ENCODE measurements around the gene RTRAF. TPM values are rescaled to one million over a fixed set of nuclear protein-coding genes. Genes with fewer than 3 reads are reported as not detected.

The RTRAF gene
- total and polyA plus RNA-seq, 10 of the 15 experiments (the other 5 are each of a cell fraction or from before 2014, with no cell fraction given), result 248 to 540 (median 368) TPM

DNA sequence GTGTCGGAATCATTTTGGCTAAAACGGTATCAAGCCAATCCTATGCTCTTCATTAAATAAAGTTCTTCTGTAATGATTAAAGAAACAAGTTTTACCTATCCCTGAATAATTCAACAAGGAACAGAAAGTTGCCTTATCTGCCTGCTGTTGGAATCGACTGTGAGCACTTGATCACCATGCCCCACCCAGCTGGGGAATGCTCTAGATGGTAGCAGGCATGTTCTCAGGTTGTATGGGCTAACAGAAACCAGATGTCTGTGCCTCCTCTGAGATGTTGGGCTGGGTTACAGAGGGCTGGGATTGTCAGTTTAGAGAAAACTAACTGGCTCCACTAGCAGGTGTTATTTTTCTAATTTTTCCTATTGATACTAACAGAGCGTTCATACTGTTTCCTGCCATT is 28.9 kb downstream of the RTRAF start:
- Histone ChIP-seq H3K9ac (ENCODE audit: control insufficient read depth, insufficient read depth, low read length) (no peak overlapping the region), H3K4me2 (ENCODE audit: control insufficient read depth, insufficient read depth) (no peak overlapping the region), H3K27ac (ENCODE audit: control insufficient read depth, insufficient read depth) (no peak overlapping the region), H3K79me2 (ENCODE audit: control insufficient read depth, insufficient read depth, low read length) (no peaks in the 10 kb centered on the region), H3K36me3 (ENCODE audit: control insufficient read depth in 2 of 2, insufficient read depth in 2 of 2, low read length in 1 of 2) (no peaks in the 10 kb centered on the region), H3K4me1 (ENCODE audit: control insufficient read depth, insufficient read depth, low read length) (peaks cover 12% of the 10 kb centered on the region), H3K4me3 (no peak overlapping the region), H4K20me1 (ENCODE audit: control insufficient read depth, insufficient read depth) (no peaks in the 10 kb centered on the region), H3K9me3 (replicated peaks; ENCODE audit: control insufficient read depth, insufficient read depth, low read length) (no peaks in the 10 kb centered on the region), H2AFZ (ENCODE audit: control insufficient read depth, low read depth, low read length) (no peak overlapping the region), H3K27me3 (replicated peaks in 1 of 2; ENCODE audit: control insufficient read depth in 2 of 2, insufficient read depth in 2 of 2, low read length in 1 of 2) (no peaks in the 10 kb centered on the region)
- BruUV-seq (replicated peaks), result no TSS peak
- ChIA-PET POLR2A (no interaction called here), RAD21 (ENCODE audit: unreplicated experiment) (no interaction called here), SMC1A (ENCODE audit: uncharacterized antibody, unreplicated experiment) (no interaction called here), CTCF (interaction anchor here (1.3 to 1.4 kb wide), 2 partner anchors 9 to 24 kb away, joined by 3 read pairs; no protein-coding TSS in a partner anchor)
- ATAC-seq (no peak), DNase-seq (ENCODE audit: low read depth, low spot score) (no peak), FAIRE-seq (no peak)
- intact Hi-C loops (cut with micrococcal nuclease; ENCODE audit: unreplicated experiment) (no loop called here), in situ Hi-C loops (cut with MboI) (no loop called here)
- 81% methylated on average over 4 of the region's 4 CpGs for WGBS (ENCODE audit: insufficient coverage, insufficient replicate concordance, low lambda C conversion rate, missing lambda C conversion rate)
- no peak for TF ChIP-seq ZNF207 (IDR thresholded peaks at IDR 0.05; ENCODE audit: borderline replicate concordance)
- no peak for TF ChIP-seq HDGF (IDR thresholded peaks at IDR 0.05)
- TF ChIP-seq, protein P1, sequence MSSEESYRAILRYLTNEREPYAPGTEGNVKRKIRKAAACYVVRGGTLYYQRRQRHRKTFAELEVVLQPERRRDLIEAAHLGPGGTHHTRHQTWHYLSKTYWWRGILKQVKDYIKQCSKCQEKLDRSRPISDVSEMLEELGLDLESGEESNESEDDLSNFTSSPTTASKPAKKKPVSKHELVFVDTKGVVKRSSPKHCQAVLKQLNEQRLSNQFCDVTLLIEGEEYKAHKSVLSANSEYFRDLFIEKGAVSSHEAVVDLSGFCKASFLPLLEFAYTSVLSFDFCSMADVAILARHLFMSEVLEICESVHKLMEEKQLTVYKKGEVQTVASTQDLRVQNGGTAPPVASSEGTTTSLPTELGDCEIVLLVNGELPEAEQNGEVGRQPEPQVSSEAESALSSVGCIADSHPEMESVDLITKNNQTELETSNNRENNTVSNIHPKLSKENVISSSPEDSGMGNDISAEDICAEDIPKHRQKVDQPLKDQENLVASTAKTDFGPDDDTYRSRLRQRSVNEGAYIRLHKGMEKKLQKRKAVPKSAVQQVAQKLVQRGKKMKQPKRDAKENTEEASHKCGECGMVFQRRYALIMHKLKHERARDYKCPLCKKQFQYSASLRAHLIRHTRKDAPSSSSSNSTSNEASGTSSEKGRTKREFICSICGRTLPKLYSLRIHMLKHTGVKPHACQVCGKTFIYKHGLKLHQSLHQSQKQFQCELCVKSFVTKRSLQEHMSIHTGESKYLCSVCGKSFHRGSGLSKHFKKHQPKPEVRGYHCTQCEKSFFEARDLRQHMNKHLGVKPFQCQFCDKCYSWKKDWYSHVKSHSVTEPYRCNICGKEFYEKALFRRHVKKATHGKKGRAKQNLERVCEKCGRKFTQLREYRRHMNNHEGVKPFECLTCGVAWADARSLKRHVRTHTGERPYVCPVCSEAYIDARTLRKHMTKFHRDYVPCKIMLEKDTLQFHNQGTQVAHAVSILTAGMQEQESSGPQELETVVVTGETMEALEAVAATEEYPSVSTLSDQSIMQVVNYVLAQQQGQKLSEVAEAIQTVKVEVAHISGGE (CRISPR knock-in tag; IDR thresholded peaks at IDR 0.05), result no peak
- no peak for TF ChIP-seq TBL1XR1 (IDR thresholded peaks at IDR 0.05; ENCODE audit: low read depth, low read length)
- TF ChIP-seq, protein P2, sequence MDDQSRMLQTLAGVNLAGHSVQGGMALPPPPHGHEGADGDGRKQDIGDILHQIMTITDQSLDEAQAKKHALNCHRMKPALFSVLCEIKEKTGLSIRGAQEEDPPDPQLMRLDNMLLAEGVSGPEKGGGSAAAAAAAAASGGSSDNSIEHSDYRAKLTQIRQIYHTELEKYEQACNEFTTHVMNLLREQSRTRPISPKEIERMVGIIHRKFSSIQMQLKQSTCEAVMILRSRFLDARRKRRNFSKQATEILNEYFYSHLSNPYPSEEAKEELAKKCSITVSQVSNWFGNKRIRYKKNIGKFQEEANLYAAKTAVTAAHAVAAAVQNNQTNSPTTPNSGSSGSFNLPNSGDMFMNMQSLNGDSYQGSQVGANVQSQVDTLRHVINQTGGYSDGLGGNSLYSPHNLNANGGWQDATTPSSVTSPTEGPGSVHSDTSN (IDR thresholded peaks at IDR 0.05; ENCODE audit: insufficient replicate concordance, low read depth, low read length), result no peak
- TF ChIP-seq, protein P3, sequence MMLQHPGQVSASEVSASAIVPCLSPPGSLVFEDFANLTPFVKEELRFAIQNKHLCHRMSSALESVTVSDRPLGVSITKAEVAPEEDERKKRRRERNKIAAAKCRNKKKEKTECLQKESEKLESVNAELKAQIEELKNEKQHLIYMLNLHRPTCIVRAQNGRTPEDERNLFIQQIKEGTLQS (IDR thresholded peaks at IDR 0.05; ENCODE audit: borderline replicate concordance, extremely low read depth, low read depth, low read length), result no peak
- TF ChIP-seq BRCA1 (IDR thresholded peaks at IDR 0.05; ENCODE audit: low read depth, low read length), result no peak
- TF ChIP-seq JUND (IDR thresholded peaks at IDR 0.05; ENCODE audit: low read depth, low read length), result no peak
- TF ChIP-seq, protein P4, sequence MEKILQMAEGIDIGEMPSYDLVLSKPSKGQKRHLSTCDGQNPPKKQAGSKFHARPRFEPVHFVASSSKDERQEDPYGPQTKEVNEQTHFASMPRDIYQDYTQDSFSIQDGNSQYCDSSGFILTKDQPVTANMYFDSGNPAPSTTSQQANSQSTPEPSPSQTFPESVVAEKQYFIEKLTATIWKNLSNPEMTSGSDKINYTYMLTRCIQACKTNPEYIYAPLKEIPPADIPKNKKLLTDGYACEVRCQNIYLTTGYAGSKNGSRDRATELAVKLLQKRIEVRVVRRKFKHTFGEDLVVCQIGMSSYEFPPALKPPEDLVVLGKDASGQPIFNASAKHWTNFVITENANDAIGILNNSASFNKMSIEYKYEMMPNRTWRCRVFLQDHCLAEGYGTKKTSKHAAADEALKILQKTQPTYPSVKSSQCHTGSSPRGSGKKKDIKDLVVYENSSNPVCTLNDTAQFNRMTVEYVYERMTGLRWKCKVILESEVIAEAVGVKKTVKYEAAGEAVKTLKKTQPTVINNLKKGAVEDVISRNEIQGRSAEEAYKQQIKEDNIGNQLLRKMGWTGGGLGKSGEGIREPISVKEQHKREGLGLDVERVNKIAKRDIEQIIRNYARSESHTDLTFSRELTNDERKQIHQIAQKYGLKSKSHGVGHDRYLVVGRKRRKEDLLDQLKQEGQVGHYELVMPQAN (conservative IDR thresholded peaks at IDR 0.05), result no peak
- TF ChIP-seq, protein P5, sequence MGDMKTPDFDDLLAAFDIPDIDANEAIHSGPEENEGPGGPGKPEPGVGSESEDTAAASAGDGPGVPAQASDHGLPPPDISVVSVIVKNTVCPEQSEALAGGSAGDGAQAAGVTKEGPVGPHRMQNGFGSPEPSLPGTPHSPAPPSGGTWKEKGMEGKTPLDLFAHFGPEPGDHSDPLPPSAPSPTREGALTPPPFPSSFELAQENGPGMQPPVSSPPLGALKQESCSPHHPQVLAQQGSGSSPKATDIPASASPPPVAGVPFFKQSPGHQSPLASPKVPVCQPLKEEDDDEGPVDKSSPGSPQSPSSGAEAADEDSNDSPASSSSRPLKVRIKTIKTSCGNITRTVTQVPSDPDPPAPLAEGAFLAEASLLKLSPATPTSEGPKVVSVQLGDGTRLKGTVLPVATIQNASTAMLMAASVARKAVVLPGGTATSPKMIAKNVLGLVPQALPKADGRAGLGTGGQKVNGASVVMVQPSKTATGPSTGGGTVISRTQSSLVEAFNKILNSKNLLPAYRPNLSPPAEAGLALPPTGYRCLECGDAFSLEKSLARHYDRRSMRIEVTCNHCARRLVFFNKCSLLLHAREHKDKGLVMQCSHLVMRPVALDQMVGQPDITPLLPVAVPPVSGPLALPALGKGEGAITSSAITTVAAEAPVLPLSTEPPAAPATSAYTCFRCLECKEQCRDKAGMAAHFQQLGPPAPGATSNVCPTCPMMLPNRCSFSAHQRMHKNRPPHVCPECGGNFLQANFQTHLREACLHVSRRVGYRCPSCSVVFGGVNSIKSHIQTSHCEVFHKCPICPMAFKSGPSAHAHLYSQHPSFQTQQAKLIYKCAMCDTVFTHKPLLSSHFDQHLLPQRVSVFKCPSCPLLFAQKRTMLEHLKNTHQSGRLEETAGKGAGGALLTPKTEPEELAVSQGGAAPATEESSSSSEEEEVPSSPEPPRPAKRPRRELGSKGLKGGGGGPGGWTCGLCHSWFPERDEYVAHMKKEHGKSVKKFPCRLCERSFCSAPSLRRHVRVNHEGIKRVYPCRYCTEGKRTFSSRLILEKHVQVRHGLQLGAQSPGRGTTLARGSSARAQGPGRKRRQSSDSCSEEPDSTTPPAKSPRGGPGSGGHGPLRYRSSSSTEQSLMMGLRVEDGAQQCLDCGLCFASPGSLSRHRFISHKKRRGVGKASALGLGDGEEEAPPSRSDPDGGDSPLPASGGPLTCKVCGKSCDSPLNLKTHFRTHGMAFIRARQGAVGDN (IDR thresholded peaks at IDR 0.05), result no peak
- no peak for TF ChIP-seq RBBP5 (conservative IDR thresholded peaks at IDR 0.05)
